Fibroblast of skin of scalp (primary cell): ENCODE data around the gene SSX4B. TPM values are rescaled to one million over a fixed set of nuclear protein-coding genes. Genes with fewer than 3 reads are reported as not detected.
"Not testable (repeated sequence)": the region's sequence is repeated elsewhere in the genome, so short reads cannot be mapped to it uniquely, and the experiment has no call there.

ENCODE experiments used
- DNase-seq: peaks from one replicate; pipeline ENCODE4 v3.0.0-alpha.2; 2013
- polyA plus RNA-seq, 2 experiments: library from polyadenylated mRNA; unstranded; fragments of 120-200 nt; gene quantifications; one replicate each; pipeline ENCODE4 v1.2.1, GENCODE V29; 2013; ENCODE audit not compliant: insufficient read length in 2 of 2

The SSX4B gene
- polyA plus RNA-seq (2013, experiment 1 of 2; ENCODE audit: insufficient read length): not detected
- not detected for polyA plus RNA-seq (2013, experiment 2 of 2; ENCODE audit: insufficient read length)

- not testable (repeated sequence) for DNase-seq
Measured at GRCh38 chrX:48411860-48412259, at the start of gene SSX4B. TSS of gene SSX4B (minus strand) at chrX:48411960. CDS start at chrX:48411372, 588 bp downstream.

GRCh38 chrX:48460606-48461005 is 48.8 kb upstream of the SSX4B start:
- DNase-seq: no peak

GRCh38 chrX:48460031-48460430 is 48.3 kb upstream of the SSX4B start:
- DNase-seq: no peak

- no peak for DNase-seq
Measured at GRCh38 chrX:48459483-48459882, 47.7 kb upstream of the SSX4B start.

- DNase-seq: no peak
Measured at GRCh38 chrX:48458711-48459110, 47.0 kb upstream of the SSX4B start.

GRCh38 chrX:48456628-48457331 is 45.0 kb upstream of the SSX4B start:
- no peak for DNase-seq

- DNase-seq: no peak
Measured at GRCh38 chrX:48451708-48452107, 39.9 kb upstream of the SSX4B start.

GRCh38 chrX:48450076-48450475 is 38.3 kb upstream of the SSX4B start:
- no peak for DNase-seq

GRCh38 chrX:48447201-48447600 is 35.4 kb upstream of the SSX4B start:
- not testable (repeated sequence) for DNase-seq

- not testable (repeated sequence) for DNase-seq
Measured at GRCh38 chrX:48433713-48434112, 22.0 kb upstream of the SSX4B start.

GRCh38 chrX:48430166-48430565 is 18.4 kb upstream of the SSX4B start:
- not testable (repeated sequence) for DNase-seq

GRCh38 chrX:48429606-48430005 is 17.8 kb upstream of the SSX4B start:
- DNase-seq: not testable (repeated sequence)

GRCh38 chrX:48427027-48427716 is 15.4 kb upstream of the SSX4B start:
- not testable (repeated sequence) for DNase-seq

GRCh38 chrX:48397825-48398224 is 13.9 kb downstream of the SSX4B start:
- DNase-seq: peak; percentile 0

- DNase-seq: not testable (repeated sequence)
Measured at GRCh38 chrX:48396931-48397330, 14.8 kb downstream of the SSX4B start.

- not testable (repeated sequence) for DNase-seq
Measured at GRCh38 chrX:48383239-48383638, 28.5 kb downstream of the SSX4B start, which contains the start of gene SSX4. TSS of gene SSX4 (plus strand) at chrX:48383539. CDS start at chrX:48384054, 515 bp downstream.

- not testable (repeated sequence) for DNase-seq
Measured at GRCh38 chrX:48370408-48370807, 41.4 kb downstream of the SSX4B start.

- not testable (repeated sequence) for DNase-seq
Measured at GRCh38 chrX:48367717-48368408, 43.9 kb downstream of the SSX4B start.

GRCh38 chrX:48359281-48359680 is 52.5 kb downstream of the SSX4B start:
- DNase-seq: not testable (repeated sequence)

GRCh38 chrX:48357681-48358080 is 54.1 kb downstream of the SSX4B start:
- no peak for DNase-seq

- DNase-seq: not testable (repeated sequence)
Measured at GRCh38 chrX:48356315-48357094, 55.3 kb downstream of the SSX4B start, which contains the start of gene SSX3. TSS of gene SSX3 (minus strand) at chrX:48356703. CDS start at chrX:48355249, 1,454 bp downstream.
